HepG2 (cell line): ENCODE results near the gene SLC38A9. TPM values are rescaled to one million over a fixed set of nuclear protein-coding genes. Genes with fewer than 3 reads are reported as not detected.
A peak's percentile ranks its signal among the peaks of the same experiment; 100 is the strongest.

ENCODE experiments used
- ATF1 ChIP-seq: IDR thresholded peaks from 2 replicates; pipeline ENCODE4 v1.6.1; 2016; ENCODE audit warnings: mild to moderate bottlenecking, control low read depth
- CREM ChIP-seq, 2 experiments: sonication (generic) in 1 of 2; formaldehyde crosslinking in 1 of 2; IDR thresholded peaks; 2 replicates each; pipeline versions ENCODE4 v1.4.0 to v1.6.1; 2016 to 2020; ENCODE audit warnings: antibody characterized with exemption in 1 of 2, mild to moderate bottlenecking in 1 of 2, missing genetic modification reagents in 1 of 2
- NR2F6 ChIP-seq, 2 experiments: IDR thresholded peaks; 2 replicates each; pipeline ENCODE4 v1.6.1; 2016; ENCODE audit warnings: antibody characterized with exemption in 1 of 2, mild to moderate bottlenecking in 1 of 2
- PHF20 ChIP-seq: sonication (generic); formaldehyde crosslinking; IDR thresholded peaks from 2 replicates; pipeline ENCODE4 v1.5.0; 2020; ENCODE audit warnings: mild to moderate bottlenecking, missing genetic modification reagents
- RBFOX2 ChIP-seq: fragments of 200-400 bp; formaldehyde crosslinking; IDR thresholded peaks from 2 replicates; pipeline ENCODE4 v1.6.1; 2017; ENCODE audit warnings: low read depth, mild to moderate bottlenecking, low read length
- SP1 ChIP-seq, 2 experiments: fragments of 450-650 bp in 1 of 2; sonication (generic) in 1 of 2; formaldehyde crosslinking in 1 of 2; IDR thresholded peaks; 2 replicates each; pipeline versions ENCODE4 v1.4.0 to v1.6.1; 2016 to 2020; ENCODE audit warnings: missing genetic modification reagents in 1 of 2
- TAF1 ChIP-seq: sonication (generic); formaldehyde crosslinking; IDR thresholded peaks from 2 replicates; pipeline ENCODE4 v1.4.0; 2020; ENCODE audit warnings: missing genetic modification reagents
- TBL1XR1 ChIP-seq: fragments of 150-350 bp; IDR thresholded peaks from 2 replicates; pipeline ENCODE4 v1.6.1; 2014; ENCODE audit warnings: borderline replicate concordance, low read length; ENCODE audit not compliant: partially characterized antibody
- ZBTB20 ChIP-seq: sonication (generic); formaldehyde crosslinking; IDR thresholded peaks from 2 replicates; pipeline ENCODE4 v1.8.1; 2023; ENCODE audit warnings: missing genetic modification reagents, low read depth, mild to moderate bottlenecking, borderline replicate concordance
- ZBTB39 ChIP-seq: sonication (generic); formaldehyde crosslinking; IDR thresholded peaks from 2 replicates; pipeline ENCODE4 v1.5.0; 2020; ENCODE audit warnings: missing genetic modification reagents
- polyA plus RNA-seq, 8 experiments: library from polyadenylated mRNA; depleted of rRNA in 3 of 8; stranded (reverse) in 7 of 8; unstranded in 1 of 8; fragments of >200 nt; fragmentation: Illumina TruSeq in 4 of 8; extraction: Trizol in 4 of 8; gene quantifications; 2 replicates each; pipeline versions ENCODE4 v1.2.1 to v1.2.3, GENCODE V29; 2011 to 2016; ENCODE audit warnings: low read depth in 4 of 8, missing spikeins in 1 of 8, mixed read lengths in 1 of 8; ENCODE audit not compliant: insufficient read depth in 1 of 8
- total RNA-seq, 5 experiments: library from RNA; depleted of rRNA; stranded (reverse); fragments of >200 nt; fragmentation: Illumina TruSeq; extraction: Trizol; gene quantifications; 2 replicates each; pipeline ENCODE4 v1.2.3, GENCODE V29; 2016; ENCODE audit warnings: low read depth in 1 of 5
- TF ChIP-seq, protein P1 (sequence below): sonication (generic); formaldehyde crosslinking; IDR thresholded peaks from 2 replicates; pipeline ENCODE4; 2020; ENCODE audit warnings: missing genetic modification reagents, mild to moderate bottlenecking, borderline replicate concordance
- TF ChIP-seq, protein P2 (sequence below): sonication (generic); formaldehyde crosslinking; IDR thresholded peaks from one replicate; pipeline ENCODE4 v1.5.1; 2020; ENCODE audit warnings: mild to moderate bottlenecking, missing genetic modification reagents; ENCODE audit errors: not compliant biosample characterization
- TF ChIP-seq, protein P3 (sequence below): sonication (generic); formaldehyde crosslinking; IDR thresholded peaks from 2 replicates; pipeline ENCODE4 v1.5.0; 2020; ENCODE audit warnings: missing genetic modification reagents

SLC38A9 gene
- total and polyA plus RNA-seq, 2 of the 13 experiments (the other 11 are each of a cell fraction or from before 2014, with no cell fraction given) = 19.3 to 36.0 TPM

- TF ChIP-seq ZBTB39 (CRISPR knock-in tag) (0 out of 2 replicates have a peak, but pooled peaks have one; percentile 33), TBL1XR1 (peak; percentile 53), ZBTB20 (CRISPR knock-in tag) (0 out of 2 replicates have a peak, but pooled peaks have one; percentile 60), PHF20 (CRISPR knock-in tag) (peak; percentile 84), NR2F6 (IDR thresholded peaks at IDR 0.05) (no peak), NR2F6 (CRISPR knock-in tag; IDR thresholded peaks at IDR 0.05) (peak; percentile 27; the same call in 1 of the 2 replicates), CREM (IDR thresholded peaks at IDR 0.05) (peak; percentile 75), CREM (CRISPR knock-in tag; IDR thresholded peaks at IDR 0.05) (no peak), RBFOX2 (peak; percentile 85), ATF1 (CRISPR knock-in tag) (0 out of 2 replicates have a peak, but pooled peaks have one; percentile 61), TAF1 (CRISPR knock-in tag) (peak; percentile 86), SP1 (IDR thresholded peaks at IDR 0.05) (no peak), SP1 (CRISPR knock-in tag; IDR thresholded peaks at IDR 0.05) (no peak; the same call in 1 of the 2 replicates)
- TF ChIP-seq, protein P1, sequence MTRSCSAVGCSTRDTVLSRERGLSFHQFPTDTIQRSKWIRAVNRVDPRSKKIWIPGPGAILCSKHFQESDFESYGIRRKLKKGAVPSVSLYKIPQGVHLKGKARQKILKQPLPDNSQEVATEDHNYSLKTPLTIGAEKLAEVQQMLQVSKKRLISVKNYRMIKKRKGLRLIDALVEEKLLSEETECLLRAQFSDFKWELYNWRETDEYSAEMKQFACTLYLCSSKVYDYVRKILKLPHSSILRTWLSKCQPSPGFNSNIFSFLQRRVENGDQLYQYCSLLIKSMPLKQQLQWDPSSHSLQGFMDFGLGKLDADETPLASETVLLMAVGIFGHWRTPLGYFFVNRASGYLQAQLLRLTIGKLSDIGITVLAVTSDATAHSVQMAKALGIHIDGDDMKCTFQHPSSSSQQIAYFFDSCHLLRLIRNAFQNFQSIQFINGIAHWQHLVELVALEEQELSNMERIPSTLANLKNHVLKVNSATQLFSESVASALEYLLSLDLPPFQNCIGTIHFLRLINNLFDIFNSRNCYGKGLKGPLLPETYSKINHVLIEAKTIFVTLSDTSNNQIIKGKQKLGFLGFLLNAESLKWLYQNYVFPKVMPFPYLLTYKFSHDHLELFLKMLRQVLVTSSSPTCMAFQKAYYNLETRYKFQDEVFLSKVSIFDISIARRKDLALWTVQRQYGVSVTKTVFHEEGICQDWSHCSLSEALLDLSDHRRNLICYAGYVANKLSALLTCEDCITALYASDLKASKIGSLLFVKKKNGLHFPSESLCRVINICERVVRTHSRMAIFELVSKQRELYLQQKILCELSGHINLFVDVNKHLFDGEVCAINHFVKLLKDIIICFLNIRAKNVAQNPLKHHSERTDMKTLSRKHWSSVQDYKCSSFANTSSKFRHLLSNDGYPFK (CRISPR knock-in tag) = peak; percentile 60; the same call in 1 of the 2 replicates
- TF ChIP-seq, protein P2, sequence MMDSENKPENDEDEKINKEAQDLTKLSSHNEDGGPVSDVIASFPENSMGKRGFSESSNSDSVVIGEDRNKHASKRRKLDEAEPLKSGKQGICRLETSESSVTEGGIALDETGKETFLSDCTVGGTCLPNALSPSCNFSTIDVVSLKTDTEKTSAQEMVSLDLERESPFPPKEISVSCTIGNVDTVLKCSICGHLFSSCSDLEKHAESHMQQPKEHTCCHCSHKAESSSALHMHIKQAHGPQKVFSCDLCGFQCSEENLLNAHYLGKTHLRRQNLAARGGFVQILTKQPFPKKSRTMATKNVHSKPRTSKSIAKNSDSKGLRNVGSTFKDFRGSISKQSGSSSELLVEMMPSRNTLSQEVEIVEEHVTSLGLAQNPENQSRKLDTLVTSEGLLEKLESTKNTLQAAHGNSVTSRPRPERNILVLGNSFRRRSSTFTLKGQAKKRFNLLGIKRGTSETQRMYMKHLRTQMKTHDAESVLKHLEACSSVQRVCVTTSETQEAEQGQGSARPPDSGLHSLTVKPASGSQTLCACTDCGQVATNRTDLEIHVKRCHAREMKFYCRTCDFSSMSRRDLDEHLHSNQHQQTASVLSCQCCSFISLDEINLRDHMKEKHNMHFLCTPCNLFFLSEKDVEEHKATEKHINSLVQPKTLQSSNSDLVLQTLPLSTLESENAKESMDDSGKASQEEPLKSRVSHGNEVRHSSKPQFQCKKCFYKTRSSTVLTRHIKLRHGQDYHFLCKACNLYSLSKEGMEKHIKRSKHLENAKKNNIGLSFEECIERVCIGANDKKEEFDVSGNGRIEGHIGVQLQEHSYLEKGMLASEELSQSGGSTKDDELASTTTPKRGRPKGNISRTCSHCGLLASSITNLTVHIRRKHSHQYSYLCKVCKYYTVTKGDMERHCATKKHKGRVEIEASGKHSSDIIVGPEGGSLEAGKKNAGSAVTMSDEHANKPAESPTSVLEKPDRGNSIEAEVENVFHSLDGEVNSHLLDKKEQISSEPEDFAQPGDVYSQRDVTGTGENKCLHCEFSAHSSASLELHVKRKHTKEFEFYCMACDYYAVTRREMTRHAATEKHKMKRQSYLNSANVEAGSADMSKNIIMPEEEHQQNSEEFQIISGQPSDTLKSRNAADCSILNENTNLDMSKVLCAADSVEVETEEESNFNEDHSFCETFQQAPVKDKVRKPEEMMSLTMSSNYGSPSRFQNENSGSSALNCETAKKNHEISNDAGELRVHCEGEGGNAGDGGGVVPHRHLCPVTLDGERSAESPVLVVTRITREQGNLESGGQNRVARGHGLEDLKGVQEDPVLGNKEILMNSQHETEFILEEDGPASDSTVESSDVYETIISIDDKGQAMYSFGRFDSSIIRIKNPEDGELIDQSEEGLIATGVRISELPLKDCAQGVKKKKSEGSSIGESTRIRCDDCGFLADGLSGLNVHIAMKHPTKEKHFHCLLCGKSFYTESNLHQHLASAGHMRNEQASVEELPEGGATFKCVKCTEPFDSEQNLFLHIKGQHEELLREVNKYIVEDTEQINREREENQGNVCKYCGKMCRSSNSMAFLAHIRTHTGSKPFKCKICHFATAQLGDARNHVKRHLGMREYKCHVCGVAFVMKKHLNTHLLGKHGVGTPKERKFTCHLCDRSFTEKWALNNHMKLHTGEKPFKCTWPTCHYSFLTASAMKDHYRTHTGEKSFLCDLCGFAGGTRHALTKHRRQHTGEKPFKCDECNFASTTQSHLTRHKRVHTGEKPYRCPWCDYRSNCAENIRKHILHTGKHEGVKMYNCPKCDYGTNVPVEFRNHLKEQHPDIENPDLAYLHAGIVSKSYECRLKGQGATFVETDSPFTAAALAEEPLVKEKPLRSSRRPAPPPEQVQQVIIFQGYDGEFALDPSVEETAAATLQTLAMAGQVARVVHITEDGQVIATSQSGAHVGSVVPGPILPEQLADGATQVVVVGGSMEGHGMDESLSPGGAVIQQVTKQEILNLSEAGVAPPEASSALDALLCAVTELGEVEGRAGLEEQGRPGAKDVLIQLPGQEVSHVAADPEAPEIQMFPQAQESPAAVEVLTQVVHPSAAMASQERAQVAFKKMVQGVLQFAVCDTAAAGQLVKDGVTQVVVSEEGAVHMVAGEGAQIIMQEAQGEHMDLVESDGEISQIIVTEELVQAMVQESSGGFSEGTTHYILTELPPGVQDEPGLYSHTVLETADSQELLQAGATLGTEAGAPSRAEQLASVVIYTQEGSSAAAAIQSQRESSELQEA (CRISPR knock-in tag) = peak; percentile 83
- TF ChIP-seq, protein P3, sequence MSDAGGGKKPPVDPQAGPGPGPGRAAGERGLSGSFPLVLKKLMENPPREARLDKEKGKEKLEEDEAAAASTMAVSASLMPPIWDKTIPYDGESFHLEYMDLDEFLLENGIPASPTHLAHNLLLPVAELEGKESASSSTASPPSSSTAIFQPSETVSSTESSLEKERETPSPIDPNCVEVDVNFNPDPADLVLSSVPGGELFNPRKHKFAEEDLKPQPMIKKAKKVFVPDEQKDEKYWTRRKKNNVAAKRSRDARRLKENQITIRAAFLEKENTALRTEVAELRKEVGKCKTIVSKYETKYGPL = no peak
Measured at GRCh38 chr5:55712023-55712859, at the start of gene SLC38A9 (continued).
